Common myeloid progenitor, CD34-positive (primary cell): Measurements from ENCODE around the gene CXCR1.

ENCODE experiments used
- CTCF ChIA-PET: fragments of 350-600 bp; sonication (Branson Sonifier 250); formaldehyde crosslinking; loops from one replicate; lab custom pipeline; 2021; ENCODE audit warnings: antibody characterized with exemption; lab: Charles Lee
- POLR2A ChIA-PET: fragments of 350-600 bp; sonication (Branson Sonifier 250); formaldehyde crosslinking; loops from one replicate; lab custom pipeline; 2021; ENCODE audit warnings: antibody characterized with exemption; lab: Charles Lee
- DNase-seq, 3 donors: peaks; one replicate each; pipeline versions ENCODE4 v3.0.0 to v3.0.0-alpha.2; 2013
- H3K27ac ChIP-seq, 2 experiments: 1 replicate in 1 of 2; 2 replicates in 1 of 2; pipeline ENCODE4 v1.7.0; 2013; ENCODE audit warnings: inconsistent platforms in 2 of 2, low read length in 2 of 2, mild to moderate bottlenecking in 2 of 2, low read depth in 1 of 2, moderate library complexity in 1 of 2; ENCODE audit not compliant: severe bottlenecking in 2 of 2, insufficient read depth in 1 of 2, poor library complexity in 1 of 2
- H3K27me3 ChIP-seq, 5 experiments: replicated peaks in 2 of 5; 1 replicate in 3 of 5; 2 replicates in 2 of 5; pipeline versions ENCODE4 v1.6.1 to v1.7.0; 2013; ENCODE audit warnings: low read length in 4 of 5, mild to moderate bottlenecking in 2 of 5, moderate library complexity in 2 of 5, inconsistent platforms in 1 of 5; ENCODE audit not compliant: insufficient read depth in 5 of 5, control insufficient read depth in 4 of 5
- H3K36me3 ChIP-seq, 4 experiments: 1 replicate in 2 of 4; 2 replicates in 2 of 4; pipeline versions ENCODE4 v1.6.1 to v1.7.0; 2013; ENCODE audit warnings: low read length in 3 of 4, control low read depth in 1 of 4, mild to moderate bottlenecking in 1 of 4; ENCODE audit not compliant: control insufficient read depth in 4 of 4, insufficient read depth in 4 of 4
- H3K4me1 ChIP-seq, 4 experiments: 1 replicate in 3 of 4; 2 replicates in 1 of 4; pipeline versions ENCODE4 v1.6.1 to v1.7.1; 2013; ENCODE audit warnings: low read length in 3 of 4, mild to moderate bottlenecking in 3 of 4, control low read depth in 1 of 4, inconsistent platforms in 1 of 4, moderate library complexity in 1 of 4; ENCODE audit not compliant: control insufficient read depth in 4 of 4, insufficient read depth in 4 of 4; ENCODE audit errors: control extremely low read depth in 1 of 4
- H3K4me3 ChIP-seq, 7 experiments: 1 replicate in 4 of 7; 2 replicates in 3 of 7; pipeline versions ENCODE4 v1.5.1 to v1.7.0; 2013; ENCODE audit warnings: mild to moderate bottlenecking in 7 of 7, low read length in 6 of 7, moderate library complexity in 6 of 7, inconsistent platforms in 2 of 7, low read depth in 2 of 7, control low read depth in 1 of 7; ENCODE audit not compliant: insufficient read depth in 4 of 7, control insufficient read depth in 1 of 7; ENCODE audit errors: extremely low read depth in 1 of 7
- H3K9me3 ChIP-seq, 5 experiments: 1 replicate in 4 of 5; 2 replicates in 1 of 5; pipeline versions ENCODE4 v1.6.1 to v1.7.1; 2013; ENCODE audit warnings: low read length in 4 of 5, mild to moderate bottlenecking in 2 of 5, inconsistent platforms in 1 of 5, low read depth in 1 of 5, moderate library complexity in 1 of 5; ENCODE audit not compliant: control insufficient read depth in 4 of 5, insufficient read depth in 2 of 5; ENCODE audit errors: control extremely low read depth in 1 of 5
- WGBS: methylation state at CpG from one replicate; pipeline ENCODE4 v1.1.5; 2013; ENCODE audit not compliant: insufficient coverage; 5-methylcytosine and 5-hydroxymethylcytosine counted together

The CXCR1 gene

GRCh38 chr2:218130822-218131221 lies 35.9 kb downstream of the CXCR1 start:
- CTCF ChIA-PET = interaction anchor here (0.6 to 1.4 kb wide), 4 partner anchors 9 to 159 kb away, joined by 3 to 4 read pairs (median 3); no protein-coding TSS in a partner anchor
- H3K36me3 ChIP-seq = no peaks in the 10 kb centered on the region
- H3K4me1 ChIP-seq = peaks cover 1 to 4% (median 3%) of the 10 kb centered on the region in 4 experiments
- no peaks in the 10 kb centered on the region for H3K9me3 ChIP-seq
- no peaks in the 10 kb centered on the region for H3K27me3 ChIP-seq
- DNase-seq = no peak
- H3K27ac ChIP-seq = no peak overlapping the region
- H3K4me3 ChIP-seq = no peak overlapping the region
- POLR2A ChIA-PET = no interaction called here

GRCh38 chr2:218130377-218130776 lies 36.4 kb downstream of the CXCR1 start:
- no peaks in the 10 kb centered on the region for H3K9me3 ChIP-seq
- no peaks in the 10 kb centered on the region for H3K36me3 ChIP-seq
- H3K4me1 ChIP-seq = peaks cover 2 to 9% (median 7%) of the 10 kb centered on the region in 4 experiments
- 100% methylated on average over 1 of the region's 2 CpGs for WGBS
- H3K4me3 ChIP-seq = no peak overlapping the region
- H3K27me3 ChIP-seq = no peaks in the 10 kb centered on the region
- CTCF ChIA-PET = interaction anchor here (0.6 to 1.4 kb wide), 5 partner anchors 9 to 160 kb away, joined by 3 to 4 read pairs (median 3); no protein-coding TSS in a partner anchor
- DNase-seq = no peak
- POLR2A ChIA-PET = no interaction called here
- H3K27ac ChIP-seq = no peak overlapping the region

- POLR2A ChIA-PET = no interaction called here
- Histone ChIP-seq H3K36me3 (no peaks in the 10 kb centered on the region), H3K4me3 (no peak overlapping the region), H3K27ac (no peak overlapping the region), H3K9me3 (no peaks in the 10 kb centered on the region), H3K27me3 (no peaks in the 10 kb centered on the region), H3K4me1 (peaks cover 4 to 17% (median 12%) of the 10 kb centered on the region in 4 experiments)
- no peak for DNase-seq
- CTCF ChIA-PET = interaction anchor here (0.9 to 1.4 kb wide), 4 partner anchors 8 to 28 kb away, joined by 3 to 4 read pairs (median 3); no protein-coding TSS in a partner anchor
- WGBS = 97% methylated on average over 3 of the region's 6 CpGs
Observed at GRCh38 chr2:218129458-218130135, 37.2 kb downstream of the CXCR1 start.

GRCh38 chr2:218128781-218129457 lies 37.8 kb downstream of the CXCR1 start:
- H3K27me3 ChIP-seq = no peaks in the 10 kb centered on the region

GRCh38 chr2:218127929-218128455 lies 38.8 kb downstream of the CXCR1 start:
- H3K36me3 ChIP-seq = no peaks in the 10 kb centered on the region
- H3K9me3 ChIP-seq = no peaks in the 10 kb centered on the region
- peak overlapping the region in 1 of 7 experiments; percentile 46 for H3K4me3 ChIP-seq
- POLR2A ChIA-PET = interaction anchor here (1.0 kb wide), 1 partner anchor 22 kb away, joined by 3 read pairs; no protein-coding TSS in a partner anchor
- CTCF ChIA-PET = no interaction called here
- no peaks in the 10 kb centered on the region for H3K27me3 ChIP-seq
- H3K4me1 ChIP-seq = peaks cover 4 to 17% (median 12%) of the 10 kb centered on the region in 4 experiments
- no peak overlapping the region for H3K27ac ChIP-seq
- DNase-seq = no peak
- WGBS = 100% methylated on average over 1 of the region's 3 CpGs

More at GRCh38 chr2:218128781-218129457, 37.8 kb downstream of the CXCR1 start:
- 90% methylated on average over 5 of the region's 6 CpGs for WGBS
- Histone ChIP-seq H3K27ac (no peak overlapping the region), H3K4me3 (peak overlapping the region in 1 of 7 experiments; percentile 46), H3K9me3 (no peaks in the 10 kb centered on the region), H3K36me3 (no peaks in the 10 kb centered on the region), H3K4me1 (peaks cover 4 to 17% (median 12%) of the 10 kb centered on the region in 4 experiments)
- POLR2A ChIA-PET = no interaction called here
- no peak for DNase-seq
- CTCF ChIA-PET = interaction anchor here (0.9 kb wide), 1 partner anchor 28 kb away, joined by 3 read pairs; no protein-coding TSS in a partner anchor

GRCh38 chr2:218125626-218126080 lies 41.1 kb downstream of the CXCR1 start, which contains the start of gene CXCR2:
TSS of gene CXCR2 (plus strand) at chr2:218126028. CDS start at chr2:218134802, 8,774 bp downstream.
- H3K27me3 ChIP-seq = no peaks in the 10 kb centered on the region
- ChIA-PET POLR2A (no interaction called here), CTCF (no interaction called here)
- no peak within 1 kb of the TSS for H3K27ac ChIP-seq
- H3K4me3 ChIP-seq = peak within 1 kb of the TSS in 5 of 7 experiments; percentile 20 to 63 (median 30)
- 8% methylated on average over 8 of the region's 8 CpGs for WGBS
- DNase-seq = peak; percentile 13 to 56 (median 51)
- H3K36me3 ChIP-seq = no peaks in the 10 kb centered on the region
- peaks cover 4 to 17% (median 12%) of the 10 kb centered on the region in 4 experiments for H3K4me1 ChIP-seq
- H3K9me3 ChIP-seq = peaks cover 0 to 17% (median 2%) of the 10 kb centered on the region in 5 experiments
